Lower leg skin (tissue), 4 donors: Measurements from ENCODE around the gene CCNK. TPM values are rescaled to one million over a fixed set of nuclear protein-coding genes. Genes with fewer than 3 reads are reported as not detected.

Experiments used
- DNase-seq, 2 donors: peaks; one replicate each; pipeline ENCODE4 v3.0.0-alpha.2; 2019; ENCODE audit warnings: low spot score in 2 of 2
- H3K4me3 ChIP-seq: fragments of 200-600 bp; sonication (generic); 2 replicates; pipeline ENCODE4 v1.5.1; 2017; ENCODE audit warnings: mild to moderate bottlenecking, low read depth; ENCODE audit not compliant: poor library complexity, severe bottlenecking
- CTCF ChIP-seq, 3 donors: fragments of 450-650 bp; IDR thresholded peaks; one replicate each; pipeline ENCODE4 v1.5.1; 2016; ENCODE audit warnings: antibody characterized with exemption in 3 of 3, mild to moderate bottlenecking in 3 of 3, moderate library complexity in 2 of 3
- POLR2A ChIP-seq, 2 donors: fragments of 450-650 bp; IDR thresholded peaks; one replicate each; pipeline ENCODE4 v1.6.1; 2016 to 2017; ENCODE audit warnings: antibody characterized with exemption in 2 of 2, mild to moderate bottlenecking in 1 of 2, moderate library complexity in 1 of 2
- WGBS, 2 donors: methylation state at CpG; one replicate each; pipeline ENCODE4 v1.1.5; 2018; 5-methylcytosine and 5-hydroxymethylcytosine counted together
- intact Hi-C: fragments of 100-400 bp; cut with DNase I; formaldehyde crosslinking; loops from one replicate; pipeline ENCODE4 v1.15.0; 2023; ENCODE audit warnings: low total_unique reads
- total RNA-seq, 4 donors: library from RNA; depleted of rRNA; stranded (reverse); fragments of >200 nt; gene quantifications; one replicate each; pipeline ENCODE4 v1.1.0, GENCODE V29; 2016

The CCNK gene
- total RNA-seq, 4 donors from 2014 or later = 15.0 to 29.4 (median 25.3) TPM

GRCh38 chr14:99502989-99503421 is 21.8 kb downstream of the CCNK start:
- intact Hi-C loops = no loop called here
- 78 to 93% methylated on average over 14 of the region's 14 CpGs for WGBS, 2 donors
- H3K4me3 ChIP-seq = no peak overlapping the region
- TF ChIP-seq CTCF (IDR thresholded peaks at IDR 0.05) (no peak), POLR2A (IDR thresholded peaks at IDR 0.05) (no peak)
- no peak for DNase-seq

GRCh38 chr14:99503848-99504453 is 22.7 kb downstream of the CCNK start:
- no peak for TF ChIP-seq POLR2A (IDR thresholded peaks at IDR 0.05)
- no peak for TF ChIP-seq CTCF (IDR thresholded peaks at IDR 0.05)
- H3K4me3 ChIP-seq = no peak overlapping the region
- intact Hi-C loops = no loop called here
- 92 to 96% methylated on average over 4 of the region's 4 CpGs for whole genome bisulfite sequencing, 2 donors
- DNase-seq = no peak

DNA sequence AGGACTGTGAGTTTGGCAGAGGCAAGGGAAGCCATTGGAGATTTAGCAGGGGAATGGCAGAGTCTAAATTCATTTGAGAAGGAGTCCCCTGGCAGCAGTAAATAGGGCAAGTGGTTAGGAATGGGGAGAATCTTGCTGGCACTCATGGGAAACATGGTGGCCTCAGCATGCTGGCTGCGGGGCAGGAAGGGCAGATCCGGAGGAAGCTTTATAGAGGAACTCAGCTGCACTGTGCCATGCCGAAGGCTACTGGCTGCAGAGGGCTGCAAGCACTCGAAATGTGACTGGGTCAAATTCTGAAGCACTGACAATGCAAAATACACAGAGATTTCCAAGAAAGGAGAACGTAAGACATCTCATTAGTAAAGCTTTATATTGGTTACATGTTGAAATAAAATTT is 23.9 kb downstream of the CCNK start:
- intact Hi-C loops = no loop called here
- no peak for DNase-seq
- 84 to 89% methylated on average over 5 of the region's 5 CpGs for WGBS, 2 donors
- TF ChIP-seq CTCF (IDR thresholded peaks at IDR 0.05) = no peak
- TF ChIP-seq POLR2A (IDR thresholded peaks at IDR 0.05) = no peak
- H3K4me3 ChIP-seq = no peak overlapping the region

GRCh38 chr14:99506276-99506675 is 25.1 kb downstream of the CCNK start:
- intact Hi-C loops = no loop called here
- TF ChIP-seq POLR2A (IDR thresholded peaks at IDR 0.05) (no peak), CTCF (IDR thresholded peaks at IDR 0.05) (no peak)
- WGBS, 2 donors = 84 to 89% methylated on average over 6 of the region's 6 CpGs
- H3K4me3 ChIP-seq = no peak overlapping the region
- DNase-seq = no peak

DNA sequence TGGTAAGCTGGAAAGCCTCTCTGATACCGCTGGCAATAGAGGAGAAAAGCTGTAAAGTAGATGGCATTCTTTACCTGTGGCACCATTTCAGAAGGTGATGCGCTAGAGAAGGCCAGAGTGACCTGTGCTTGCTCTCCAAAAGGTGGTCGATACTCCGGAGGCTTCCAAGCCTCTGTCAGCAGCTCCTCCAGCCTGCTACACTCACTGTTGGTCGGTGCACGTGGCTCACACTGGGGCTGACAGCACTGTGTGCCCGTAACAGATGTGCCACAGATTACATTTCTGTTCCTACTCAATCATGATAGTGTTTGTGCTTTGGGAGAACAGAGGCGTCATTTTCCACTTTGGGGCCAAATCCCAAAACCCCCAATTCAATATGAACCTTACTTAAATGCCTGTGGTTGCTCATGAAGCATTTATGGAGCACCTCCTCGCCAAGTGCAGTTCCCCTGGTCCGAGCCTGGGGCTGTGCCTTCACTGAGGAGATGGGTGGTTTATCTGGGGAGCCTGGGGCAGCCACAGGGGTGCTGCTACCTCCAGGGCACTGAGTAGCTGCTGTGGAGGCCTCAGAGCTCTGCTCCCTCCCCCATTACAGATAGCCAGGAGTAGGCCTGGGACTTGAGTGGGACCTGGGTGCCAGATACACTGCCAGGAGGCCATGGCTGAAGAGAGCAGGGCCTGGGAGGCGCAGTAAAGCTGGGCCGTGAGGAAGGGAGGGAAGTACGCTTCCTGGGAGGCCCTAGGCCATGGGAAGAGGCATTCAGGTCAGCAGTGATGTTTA is 26.8 kb downstream of the CCNK start:
- WGBS, 2 donors = 91 to 92% methylated on average over 13 of the region's 13 CpGs
- intact Hi-C loops = no loop called here
- DNase-seq = no peak
- no peak overlapping the region for H3K4me3 ChIP-seq
- TF ChIP-seq CTCF (IDR thresholded peaks at IDR 0.05) (no peak), POLR2A (IDR thresholded peaks at IDR 0.05) (no peak)
